HG03097 (cell line): ENCODE measurements around the gene LAIR2.
"Not testable (repeated sequence)": the region's sequence is repeated elsewhere in the genome, so short reads cannot be mapped to it uniquely, and the experiment has no call there.

Source experiments
- ATAC-seq: cut with Tn5 transposase; IDR thresholded peaks from one replicate; pipeline ENCODE4 v1.9.1; 2021; ENCODE audit not compliant: unreplicated experiment, low FRiP score

Gene LAIR2

DNA sequence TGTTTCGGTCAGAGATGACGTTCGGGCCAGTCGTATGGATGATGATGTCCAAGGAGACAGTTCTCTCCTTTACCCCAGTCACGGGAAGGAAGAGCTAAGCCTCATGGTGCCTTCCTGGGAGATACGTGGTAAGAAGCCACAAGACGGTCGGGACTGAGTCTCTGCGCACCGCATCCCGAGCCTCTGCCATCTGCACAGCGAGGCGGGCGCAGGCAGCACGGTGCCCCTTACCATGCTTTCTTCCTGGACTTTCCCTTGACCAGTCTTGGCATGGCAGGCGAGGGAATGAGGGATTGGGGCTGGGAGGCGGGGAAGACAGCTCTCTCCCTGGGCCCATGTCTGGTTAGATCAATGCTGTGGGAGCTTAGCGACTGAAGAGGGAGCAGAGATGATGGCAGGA lies 10.1 kb upstream of the LAIR2 start:
- no peak for ATAC-seq

DNA sequence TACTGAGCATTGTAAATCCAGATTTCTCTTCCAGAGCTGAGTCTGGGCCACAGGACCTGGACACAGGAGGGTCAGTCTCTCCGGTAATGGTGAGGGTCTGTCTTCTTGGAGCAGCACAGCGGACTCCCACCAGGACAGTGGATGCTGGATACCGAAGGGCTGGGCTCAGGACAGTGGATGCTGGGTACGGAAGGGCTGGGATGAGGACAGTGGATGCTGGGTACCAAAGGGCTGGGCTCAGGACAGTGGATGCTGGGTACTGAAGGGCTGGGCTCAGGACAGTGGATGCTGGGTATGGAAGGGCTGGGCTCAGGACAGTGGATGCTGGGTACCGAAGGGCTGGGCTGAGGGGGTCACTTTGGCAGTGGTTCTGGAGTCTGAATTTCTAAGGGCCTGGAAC lies 9.6 kb upstream of the LAIR2 start:
- not testable (repeated sequence) for ATAC-seq

DNA sequence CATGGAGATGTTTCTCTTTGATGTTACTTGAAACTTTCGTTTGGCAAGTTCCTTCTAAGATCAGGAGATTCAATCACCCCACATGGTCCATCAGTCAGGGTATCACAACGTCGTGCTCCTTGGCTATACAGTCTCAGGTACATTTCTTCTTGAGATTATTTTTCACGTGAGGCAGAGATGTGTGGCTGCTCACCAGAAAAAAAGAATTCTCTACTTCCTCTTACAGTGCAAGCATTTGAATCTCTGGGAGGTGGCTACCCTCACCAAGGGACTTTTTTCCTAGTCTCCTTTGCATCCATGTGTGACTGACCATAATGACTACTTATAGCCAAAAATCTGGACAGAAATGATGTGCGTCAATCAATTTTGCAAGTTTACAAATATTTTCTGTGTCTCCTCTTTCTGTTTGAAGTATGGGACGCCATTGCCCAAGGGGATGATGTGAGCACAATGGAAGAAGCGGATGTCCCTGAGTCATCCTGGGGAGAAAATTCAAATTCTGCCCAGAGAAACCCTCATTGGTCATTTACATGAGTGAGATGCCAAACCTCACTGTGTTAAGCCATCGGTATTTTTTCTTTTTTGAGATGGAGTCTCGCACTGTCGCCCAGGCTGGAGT lies 8.6 kb upstream of the LAIR2 start:
- no peak for ATAC-seq

DNA sequence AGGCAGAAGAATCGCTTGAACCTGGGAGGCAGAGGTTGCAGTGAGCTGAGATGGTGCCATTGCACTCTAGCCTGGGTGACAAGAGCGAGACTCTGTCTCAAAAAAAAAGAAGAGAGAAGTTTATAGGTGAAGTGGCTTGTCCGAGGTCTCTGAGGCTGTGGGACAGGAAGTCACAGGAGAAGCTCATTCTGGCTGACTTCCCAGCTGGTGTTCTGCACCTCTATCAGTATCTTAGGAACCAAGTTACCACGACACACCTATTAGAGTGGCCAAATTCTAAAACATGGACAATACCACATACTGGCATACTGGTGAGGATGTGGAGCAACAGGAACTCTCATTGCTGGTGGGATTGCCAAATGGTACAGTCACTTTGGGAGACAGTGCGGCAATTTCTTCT lies 7.3 kb upstream of the LAIR2 start:
- not testable (repeated sequence) for ATAC-seq

DNA sequence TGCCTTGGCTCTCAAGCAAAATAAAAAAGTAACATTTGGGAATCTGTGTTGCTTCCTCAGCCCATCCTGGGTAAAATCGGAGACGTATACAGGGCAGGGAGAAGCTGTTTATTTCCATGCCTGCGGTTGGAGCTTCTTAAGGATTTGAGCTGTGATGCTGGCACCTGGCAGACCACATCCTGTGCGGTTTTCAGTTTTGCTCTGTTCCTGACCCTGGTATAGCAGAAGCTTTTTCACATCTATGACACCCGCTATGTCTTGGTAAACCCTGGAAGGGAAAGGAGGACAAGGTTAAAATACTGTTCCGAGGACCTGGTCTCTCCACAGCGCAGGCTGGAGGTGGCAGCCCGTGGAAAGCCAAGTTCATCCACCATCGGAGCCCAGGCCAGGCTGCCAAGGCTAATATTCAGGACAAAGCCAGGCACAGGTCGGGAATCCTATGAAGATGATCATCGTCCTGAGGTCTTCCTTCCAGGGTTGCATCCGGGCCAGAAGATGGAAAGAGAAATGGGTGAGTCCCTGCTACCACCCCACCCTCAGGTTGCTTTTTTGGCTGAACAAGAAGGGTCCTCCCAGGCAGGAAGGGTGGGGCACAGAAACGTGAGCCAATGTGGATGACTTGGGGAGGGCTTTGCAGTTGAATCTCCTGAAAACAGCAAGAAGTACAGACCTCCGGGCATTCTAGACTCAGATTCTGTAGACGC lies 4.7 kb upstream of the LAIR2 start:
- ATAC-seq = not testable (repeated sequence)

DNA sequence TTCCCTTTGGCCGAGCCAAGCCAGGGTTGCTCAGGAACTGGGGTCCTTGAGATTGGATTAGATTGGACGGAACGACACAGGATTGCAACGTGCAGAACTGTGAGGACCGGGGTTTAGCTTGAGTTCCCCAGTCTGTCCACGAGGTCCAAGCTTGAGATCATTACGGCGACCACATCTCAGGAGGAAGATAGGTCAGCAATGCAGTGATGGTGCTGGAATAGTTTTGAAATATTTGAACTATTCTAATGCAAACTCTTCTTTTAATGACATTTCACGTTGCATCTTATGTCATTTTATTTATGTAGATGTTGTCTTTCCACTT lies 4.2 kb upstream of the LAIR2 start:
- not testable (repeated sequence) for ATAC-seq

DNA sequence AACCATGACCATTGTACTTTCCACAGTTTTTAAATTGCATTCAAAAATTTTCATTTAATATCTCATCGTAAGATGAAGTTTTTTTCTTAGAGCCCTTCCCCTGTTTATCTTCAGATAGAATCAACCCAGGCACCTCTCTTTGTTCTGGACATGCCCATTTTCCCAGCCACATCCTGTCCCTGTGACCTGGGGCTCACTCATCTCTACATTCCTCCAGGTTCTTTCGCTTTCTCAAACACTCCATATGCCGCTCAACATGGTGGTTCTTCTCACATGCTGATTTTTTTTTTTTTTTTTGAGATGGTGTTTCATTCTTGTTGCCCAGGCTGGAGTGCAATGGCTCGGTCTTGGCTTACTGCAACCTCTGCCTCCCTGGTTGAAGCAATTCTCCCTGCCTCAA lies 2.9 kb downstream of the LAIR2 start:
- ATAC-seq = not testable (repeated sequence)

DNA sequence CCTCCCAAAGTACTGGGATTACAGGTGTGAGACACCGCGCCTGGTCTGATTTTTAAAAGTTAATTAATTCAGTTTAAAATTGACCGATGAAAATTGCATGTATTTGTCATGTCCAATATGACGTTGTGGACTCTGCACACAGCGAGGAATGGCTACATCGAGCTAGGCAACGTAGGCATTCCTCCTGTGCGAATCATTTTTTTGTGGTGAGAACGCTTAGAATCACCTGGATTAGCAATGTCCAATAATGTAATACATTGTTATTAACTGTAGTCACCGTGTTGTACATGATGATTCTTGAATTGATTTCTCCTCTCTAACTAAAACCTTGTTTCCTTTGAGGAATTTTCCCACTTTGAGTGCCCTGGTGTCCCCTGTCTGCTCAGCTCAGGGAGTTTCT lies 3.4 kb downstream of the LAIR2 start:
- ATAC-seq = no peak

DNA sequence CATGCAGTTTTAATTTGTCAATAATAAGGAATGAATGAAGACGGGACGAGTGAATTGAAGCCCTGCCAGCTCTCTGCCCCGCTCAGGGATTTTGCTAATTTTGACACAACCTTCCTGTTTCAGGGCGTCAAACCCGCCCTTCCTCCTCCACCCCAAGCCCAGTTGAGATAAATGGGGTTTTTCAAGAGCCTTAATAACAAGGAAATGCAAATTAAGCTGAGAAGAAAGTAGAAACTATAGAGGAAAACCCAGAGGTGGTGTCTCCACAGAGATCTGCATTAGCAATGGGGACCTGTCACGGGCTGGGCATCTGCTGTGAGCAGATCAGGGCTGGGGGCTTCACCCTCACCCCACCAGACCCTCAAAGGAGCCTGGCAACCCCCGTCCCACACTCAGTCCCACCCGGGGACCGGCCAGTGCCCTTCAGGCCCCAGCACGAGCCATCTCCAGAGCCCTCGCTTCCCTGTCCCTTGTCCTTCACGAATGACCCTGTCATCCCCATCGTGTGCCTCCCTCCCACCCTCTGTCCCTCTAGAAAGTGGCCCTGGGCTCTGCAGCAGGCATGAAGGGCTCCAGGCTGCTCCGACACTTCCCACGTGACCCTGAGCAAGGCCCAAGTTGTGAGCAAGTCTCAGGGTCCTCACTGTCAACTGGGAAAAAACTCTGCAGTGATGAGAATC lies 4.5 kb downstream of the LAIR2 start:
- ATAC-seq = not testable (repeated sequence)

DNA sequence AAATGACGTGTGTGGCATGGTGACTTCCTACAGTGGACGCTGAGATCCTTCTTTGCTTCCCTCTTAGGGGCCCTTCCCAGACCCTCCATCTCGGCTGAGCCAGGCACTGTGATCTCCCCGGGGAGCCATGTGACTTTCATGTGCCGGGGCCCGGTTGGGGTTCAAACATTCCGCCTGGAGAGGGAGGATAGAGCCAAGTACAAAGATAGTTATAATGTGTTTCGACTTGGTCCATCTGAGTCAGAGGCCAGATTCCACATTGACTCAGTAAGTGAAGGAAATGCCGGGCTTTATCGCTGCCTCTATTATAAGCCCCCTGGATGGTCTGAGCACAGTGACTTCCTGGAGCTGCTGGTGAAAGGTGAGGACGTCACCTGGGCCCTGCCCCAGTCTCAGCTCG lies 5.2 kb downstream of the LAIR2 start:
- no peak for ATAC-seq

DNA sequence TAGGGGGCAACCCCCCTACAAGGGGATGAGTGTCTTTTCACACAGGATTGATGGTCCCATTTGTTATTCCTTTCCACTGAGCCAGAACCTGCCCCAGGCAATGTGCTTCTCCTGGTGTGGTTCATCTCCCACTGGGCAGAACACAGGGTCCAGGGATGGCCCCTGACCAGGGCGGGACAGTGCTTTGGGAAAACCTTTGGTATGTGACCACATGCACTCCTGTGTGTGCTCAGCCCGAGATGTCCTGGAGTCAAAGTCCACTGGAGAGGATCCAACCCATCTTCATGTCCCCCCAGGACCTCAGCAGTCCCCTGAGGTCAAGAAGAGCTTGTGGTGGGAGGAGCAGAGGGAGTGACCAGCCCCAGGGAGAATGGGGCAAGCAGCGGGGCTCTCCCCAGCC lies 5.9 kb downstream of the LAIR2 start:
- not testable (repeated sequence) for ATAC-seq

DNA sequence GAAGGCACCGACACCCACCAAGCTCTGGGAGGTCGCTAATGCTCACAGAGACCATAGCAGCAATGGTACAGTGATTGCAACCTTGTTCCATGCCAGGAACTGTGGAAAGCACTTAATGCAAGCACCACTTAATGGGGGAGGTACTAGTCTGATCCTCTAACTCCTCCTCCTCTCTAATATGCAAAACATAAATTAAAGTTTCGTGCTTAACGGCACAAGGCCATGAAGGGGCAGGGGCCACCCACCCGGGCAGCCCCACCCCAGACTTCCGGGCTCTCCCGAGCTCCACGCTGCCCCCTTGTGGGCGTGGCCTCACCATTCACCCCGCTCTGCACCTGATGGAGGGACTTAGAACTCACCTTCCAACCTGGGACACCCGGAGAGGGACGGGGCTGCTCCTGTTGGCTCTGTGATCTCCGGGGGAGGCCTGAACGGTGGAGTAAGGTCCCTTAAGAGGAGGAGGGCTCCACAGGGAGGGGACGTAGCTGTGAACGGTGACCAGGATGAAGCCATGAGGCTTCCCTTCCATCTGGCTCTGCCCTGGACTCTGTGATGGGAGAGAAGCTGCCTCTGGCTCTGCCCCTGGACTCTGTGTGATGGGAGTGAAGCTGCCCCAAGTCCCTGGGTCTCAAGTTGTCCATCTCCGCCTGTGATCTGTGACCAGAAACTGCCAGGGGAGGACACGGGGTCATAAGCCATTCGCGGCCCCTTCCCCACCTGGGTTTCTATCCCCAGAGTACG lies 6.7 kb downstream of the LAIR2 start:
- not testable (repeated sequence) for ATAC-seq

DNA sequence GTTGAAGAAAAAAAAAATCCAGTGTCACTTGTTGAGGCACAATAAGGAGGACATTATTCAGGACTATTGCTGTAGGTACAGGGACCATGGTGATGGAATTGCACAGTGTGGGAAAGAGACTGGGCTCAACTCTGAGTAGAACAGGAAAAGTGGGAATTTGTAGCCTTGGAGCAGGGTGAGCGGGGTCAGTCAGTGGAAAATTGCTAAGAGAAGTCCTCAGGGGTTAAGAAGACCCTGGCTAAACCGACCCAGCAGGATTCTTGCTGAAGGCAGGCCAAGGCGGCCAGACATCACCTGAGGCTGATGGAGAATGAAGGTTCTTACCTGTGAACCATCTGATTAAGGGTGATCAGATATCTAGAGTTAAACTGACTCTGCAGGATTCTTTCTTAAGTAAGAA lies 12.5 kb downstream of the LAIR2 start:
- no peak for ATAC-seq

DNA sequence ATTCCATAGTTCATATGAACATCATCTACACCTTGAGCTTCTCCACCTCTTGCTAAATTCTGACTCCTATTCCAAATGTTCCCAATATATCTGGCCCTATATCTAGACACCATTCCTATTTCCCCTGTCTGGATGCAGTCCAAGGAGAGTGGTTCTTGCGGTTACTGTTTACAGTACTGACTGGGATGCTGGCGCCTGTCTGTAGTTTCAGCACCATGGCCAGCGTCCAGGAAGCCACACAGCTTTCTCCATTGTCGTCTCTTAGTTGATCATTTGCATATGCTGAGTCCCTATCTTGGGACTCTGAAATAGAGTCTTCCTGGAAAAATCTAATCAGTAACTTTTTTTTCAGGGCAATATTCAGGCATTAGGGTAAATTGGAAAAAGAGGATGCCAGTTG lies 14.9 kb downstream of the LAIR2 start:
- no peak for ATAC-seq

DNA sequence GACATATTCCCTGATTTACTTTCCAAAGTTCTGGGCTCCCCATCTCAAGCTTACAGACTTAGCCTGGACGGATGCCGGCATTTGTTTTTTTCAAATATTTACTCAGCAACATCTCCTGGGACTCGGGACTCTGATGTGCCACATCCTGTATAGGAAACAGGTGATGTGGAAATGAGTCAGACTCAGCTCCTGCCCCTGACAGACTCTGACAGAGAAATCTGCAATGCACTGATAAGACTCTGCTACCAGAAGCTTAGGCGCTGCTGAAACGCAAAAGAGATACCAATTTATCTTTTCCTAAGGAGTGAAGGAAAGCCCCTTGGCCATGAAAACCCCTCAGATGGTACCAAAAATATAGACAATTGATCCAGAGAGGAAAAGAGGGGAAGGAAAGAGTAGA lies 16.2 kb downstream of the LAIR2 start:
- ATAC-seq = peak; percentile 52

DNA sequence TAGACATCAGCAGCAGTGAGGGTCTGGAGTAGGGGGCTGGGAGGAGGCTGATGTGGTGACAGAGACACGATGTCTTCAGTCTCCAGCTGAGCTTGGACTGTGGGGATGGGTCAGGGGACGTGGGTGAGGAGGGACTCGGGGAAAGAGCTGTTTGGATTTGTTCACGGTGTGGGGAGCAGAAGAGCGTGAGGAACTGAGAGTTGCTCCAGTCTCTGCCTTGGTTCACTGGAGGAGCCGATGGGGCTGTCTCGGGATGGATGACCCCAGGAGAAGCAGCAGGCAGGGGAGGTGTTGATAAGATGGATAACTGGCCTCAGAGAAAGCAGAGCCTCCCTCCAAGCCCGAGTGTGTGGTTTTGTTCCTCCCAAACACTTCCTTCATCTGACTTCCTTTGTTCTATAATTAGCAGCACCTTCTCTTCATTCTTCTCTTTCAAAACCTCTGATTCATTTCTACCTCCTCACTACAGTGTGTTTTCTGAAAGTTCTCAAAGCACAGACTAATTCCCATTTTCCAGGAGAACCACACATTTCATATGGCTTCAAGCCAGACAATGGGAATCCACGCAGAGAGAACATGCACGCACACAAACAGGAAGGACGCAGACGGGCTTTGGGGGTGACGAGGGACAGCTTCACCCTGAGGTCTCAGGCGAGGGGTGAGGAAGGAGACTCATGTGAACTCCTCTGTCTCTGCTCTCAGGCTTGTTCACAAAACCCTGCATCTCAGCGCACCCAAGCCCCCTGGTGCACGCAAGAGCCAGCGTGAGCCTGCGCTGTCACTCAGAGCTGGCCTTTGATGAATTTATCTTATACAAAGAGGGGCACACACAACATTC lies 18.6 kb downstream of the LAIR2 start:
- ATAC-seq = no peak

DNA sequence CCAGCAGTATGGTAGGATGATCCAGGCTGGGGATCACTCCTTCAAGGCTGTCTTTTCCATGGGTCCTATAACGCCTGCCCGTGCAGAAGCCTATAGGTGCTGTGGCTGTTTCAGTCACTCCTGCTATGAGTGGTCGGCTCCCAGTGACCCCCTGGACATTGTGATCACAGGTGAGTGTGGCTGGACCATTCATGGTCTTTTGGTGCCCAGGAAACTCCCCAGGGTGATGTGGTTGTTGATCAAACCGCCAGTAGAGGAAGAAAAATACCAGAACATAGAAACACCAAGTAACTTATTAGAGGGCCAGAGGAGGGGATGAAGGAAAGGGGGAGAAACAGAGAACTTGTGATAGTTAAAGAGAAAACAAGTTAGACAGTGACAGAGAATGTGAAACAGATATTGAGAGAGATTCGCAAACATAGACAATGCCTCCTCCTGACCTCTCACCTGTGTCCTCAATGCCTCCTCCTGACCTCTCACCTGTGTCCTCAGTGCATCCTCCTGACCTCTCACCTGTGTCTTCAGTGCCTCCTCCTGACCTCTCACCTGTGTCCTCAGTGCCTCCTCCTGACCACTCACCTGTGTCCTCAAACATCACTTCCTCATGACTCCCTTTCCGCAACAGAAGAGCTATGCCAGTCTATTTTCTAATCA lies 19.4 kb downstream of the LAIR2 start:
- ATAC-seq = no peak

DNA sequence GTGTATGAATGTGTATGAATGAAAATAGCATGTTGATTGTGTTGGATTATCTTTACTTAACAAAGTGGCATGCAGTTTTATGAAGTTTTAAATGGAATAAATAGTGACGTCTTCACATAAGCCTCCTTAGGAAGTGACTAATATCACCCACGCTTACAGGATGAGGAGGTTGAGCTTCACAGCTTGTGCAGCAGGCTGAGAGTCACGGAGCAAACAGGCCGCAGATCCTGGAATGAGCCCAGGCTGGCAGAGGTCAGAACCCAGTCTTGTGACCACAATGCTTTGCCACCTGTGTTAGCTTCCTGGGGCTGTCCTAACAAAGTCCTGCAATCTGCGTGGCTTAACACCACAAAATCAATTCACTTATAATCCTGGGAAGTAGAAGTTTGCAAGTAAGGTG lies 20.8 kb downstream of the LAIR2 start:
- ATAC-seq = no peak

DNA sequence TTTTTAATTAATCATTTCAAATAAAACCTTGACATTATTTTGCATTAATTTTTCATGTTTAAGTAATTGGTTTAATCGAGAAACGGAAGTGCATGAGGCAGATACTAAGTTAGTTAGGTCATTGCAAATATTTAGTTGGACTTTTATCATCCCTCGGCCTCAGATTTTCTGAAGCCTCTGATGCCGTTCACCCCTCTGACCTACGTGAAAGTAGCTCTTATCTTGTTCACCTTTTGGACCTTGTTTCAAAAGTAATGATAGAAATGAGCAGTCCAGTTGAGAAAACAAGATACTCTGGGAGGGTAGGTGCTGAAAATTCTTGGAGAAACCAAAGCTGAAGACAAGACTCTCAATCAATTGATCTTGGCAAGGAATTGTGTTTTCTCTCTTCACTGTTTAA lies 23.0 kb downstream of the LAIR2 start:
- ATAC-seq = no peak

DNA sequence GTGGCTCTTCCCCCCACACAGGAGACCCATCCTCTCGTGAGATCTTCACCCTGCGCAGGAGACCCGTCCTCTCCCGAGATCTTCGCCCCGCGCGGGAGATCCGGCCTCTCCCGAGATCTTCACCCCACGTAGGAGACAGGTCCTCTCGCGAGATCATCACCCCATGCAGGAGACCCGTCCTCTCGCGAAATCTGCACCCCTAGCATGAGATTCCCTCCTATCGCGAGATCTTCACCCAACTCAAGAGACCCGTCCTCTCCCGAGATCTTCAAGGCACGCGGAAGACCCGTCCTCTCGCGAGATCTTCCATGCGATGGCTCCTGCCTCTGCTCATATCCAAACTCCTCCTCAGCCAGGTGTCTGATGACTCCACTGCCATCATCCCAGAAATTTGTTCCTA lies 24.3 kb downstream of the LAIR2 start:
- no peak for ATAC-seq
